C4-2B (cell line): Measurements from ENCODE around the gene TNFRSF21.
"Not testable (repeated sequence)": the region's sequence is repeated elsewhere in the genome, so short reads cannot be mapped to it uniquely, and the experiment has no call there.

Source experiments
- CTCF ChIP-seq: fragments of 450-650 bp; conservative IDR thresholded peaks from 2 replicates; pipeline ENCODE4 v1.5.1; 2017; ENCODE audit warnings: mild to moderate bottlenecking
- ZFX ChIP-seq: fragments of 450-650 bp; IDR thresholded peaks from 2 replicates; pipeline ENCODE4 v1.6.1; 2017

- not testable (repeated sequence) for TF ChIP-seq CTCF, ZFX
These were observed 5.5 kb upstream of the TNFRSF21 start for GRCh38 chr6:47315181-47315580.
